GM21528 (cell line): ENCODE results near the gene C21orf58.

Experiments used
- ATAC-seq: cut with Tn5 transposase; IDR thresholded peaks from one replicate; pipeline ENCODE4 v1.9.1; 2021; ENCODE audit warnings: mild to moderate bottlenecking, moderate library complexity; ENCODE audit not compliant: unreplicated experiment, low FRiP score

The C21orf58 gene

DNA sequence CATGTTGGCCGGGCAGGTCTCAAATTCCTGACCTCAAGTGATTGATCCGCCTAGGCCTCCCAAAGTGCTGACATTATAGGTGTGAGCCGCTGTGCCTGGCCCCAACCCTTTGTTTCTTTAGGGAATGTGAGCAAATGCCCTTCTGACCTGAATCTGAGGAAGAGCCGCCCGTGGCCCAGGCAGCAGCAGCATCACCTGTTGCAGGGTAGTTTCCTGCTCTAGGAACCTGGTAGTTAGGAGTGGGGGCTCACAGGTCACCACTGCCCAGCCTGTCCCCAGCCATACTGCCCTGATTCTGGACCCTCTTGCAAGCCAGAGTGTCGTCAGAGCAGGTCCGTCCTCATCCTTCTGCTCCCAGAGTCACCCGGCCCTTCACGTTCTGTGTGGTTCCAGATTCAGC is 24.5 kb downstream of the C21orf58 start:
- no peak for ATAC-seq

- ATAC-seq, result no peak
Observed at GRCh38 chr21:46297338-46298271, 26.1 kb downstream of the C21orf58 start.

DNA sequence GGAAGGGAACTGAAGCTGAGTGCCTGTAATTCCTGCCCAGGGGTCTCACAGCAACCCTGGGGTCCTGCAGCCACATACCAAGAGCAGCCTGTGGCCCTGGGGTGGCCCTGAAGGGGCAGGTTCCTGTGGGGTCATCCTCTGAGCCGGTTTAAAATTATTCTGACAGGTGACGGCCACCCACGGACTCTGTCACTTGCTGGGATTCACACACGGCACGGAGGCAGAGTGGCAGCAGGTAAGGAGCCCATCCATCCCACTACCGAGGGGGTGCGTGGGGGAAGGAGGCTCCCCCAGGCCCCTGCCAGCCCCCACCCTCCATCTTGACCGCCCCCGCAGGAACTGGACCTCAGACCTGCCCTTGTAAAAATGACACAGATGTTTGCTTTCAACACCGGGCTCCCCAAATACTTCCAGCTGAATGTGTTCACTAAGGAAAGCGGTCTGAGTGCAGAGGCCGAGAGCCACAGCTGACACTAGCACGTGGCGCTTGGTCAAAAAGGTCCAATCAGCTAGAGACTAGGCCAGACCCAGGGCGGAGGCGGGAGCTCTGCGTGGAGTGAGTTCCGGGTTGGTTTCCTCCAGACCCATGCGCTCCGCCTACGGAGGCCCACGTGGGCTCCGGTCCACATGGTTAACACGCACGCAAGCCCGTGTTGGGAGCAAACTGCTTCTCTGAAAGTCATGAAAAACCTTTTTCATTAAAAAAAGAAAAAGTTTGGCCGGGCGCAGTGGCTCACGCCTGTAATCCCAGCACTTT is 27.5 kb downstream of the C21orf58 start:
- no peak for ATAC-seq

- ATAC-seq, result no peak
Observed at GRCh38 chr21:46295177-46295770, 28.4 kb downstream of the C21orf58 start.

DNA sequence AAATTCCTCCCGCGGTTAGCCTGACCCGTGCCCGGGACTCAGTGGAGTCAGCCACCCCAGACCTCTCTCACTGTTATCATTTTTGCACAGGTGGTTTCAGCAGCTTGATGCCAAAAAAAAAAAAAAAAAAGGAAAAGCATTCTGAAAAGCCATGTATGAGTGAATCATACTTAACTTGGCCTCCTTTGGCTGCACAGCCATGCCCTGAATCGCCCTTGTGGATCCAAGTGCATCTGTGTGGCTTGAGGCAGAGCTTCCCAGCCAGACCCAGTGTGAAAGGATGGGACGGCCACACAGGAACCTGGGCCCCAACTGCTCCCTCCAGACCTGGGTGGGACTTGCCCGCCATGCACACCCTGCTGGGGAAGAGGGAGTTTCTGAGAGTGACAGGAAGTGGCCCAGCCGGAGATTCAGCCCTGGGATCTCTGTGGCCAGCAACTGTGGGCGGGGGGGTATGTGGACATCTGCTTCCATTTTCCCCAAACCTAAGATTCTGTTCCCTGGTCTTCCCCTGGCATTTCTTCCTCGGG is 29.0 kb downstream of the C21orf58 start:
- ATAC-seq, result no peak

DNA sequence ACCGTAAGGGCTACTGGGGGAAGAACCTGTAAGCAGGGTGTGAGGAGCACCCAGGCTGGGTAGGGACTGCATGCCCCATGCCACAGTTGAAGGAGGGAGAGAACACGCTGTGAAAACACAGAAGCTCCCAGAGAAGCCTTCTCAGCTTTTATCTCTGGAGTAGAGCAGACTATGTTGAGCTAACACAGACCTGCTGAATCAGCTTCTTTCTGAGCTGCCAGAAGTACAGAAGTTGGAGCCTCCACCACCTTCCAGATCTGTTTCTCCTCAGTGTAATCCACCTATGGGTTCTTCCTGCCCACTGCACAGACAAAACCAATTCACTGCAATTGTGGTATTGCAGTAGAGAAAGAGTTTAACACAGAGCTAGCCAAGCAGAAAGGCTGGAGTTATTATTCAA is 32.1 kb downstream of the C21orf58 start:
- no peak for ATAC-seq

- no peak for ATAC-seq
Observed at GRCh38 chr21:46289655-46290179, 34.0 kb downstream of the C21orf58 start.

DNA sequence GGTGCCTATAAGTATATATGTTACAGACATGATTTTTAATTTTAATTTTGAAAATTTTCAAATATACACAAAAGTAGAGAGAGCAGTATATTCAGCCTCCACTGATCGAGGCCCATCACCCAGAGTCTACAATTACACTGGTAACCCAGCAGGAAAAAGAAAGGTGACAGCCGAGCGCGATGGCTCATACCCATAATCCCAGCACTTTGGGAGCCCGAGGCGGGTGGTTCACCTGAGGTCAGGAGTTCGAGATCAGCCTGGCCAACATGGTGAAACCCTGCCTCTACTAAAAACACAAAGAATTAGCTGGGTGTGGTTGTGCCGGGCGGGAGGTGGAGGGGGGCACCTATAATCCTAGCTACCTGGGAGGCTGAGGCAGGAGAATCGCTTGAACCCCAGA is 36.1 kb downstream of the C21orf58 start:
- ATAC-seq, result no peak

GRCh38 chr21:46286648-46287002 is 37.0 kb downstream of the C21orf58 start:
- no peak for ATAC-seq

GRCh38 chr21:46285761-46286647 is 37.7 kb downstream of the C21orf58 start, which contains the start of gene YBEY:
Gene YBEY (plus strand): TSS chr21:46286342. CDS start chr21:46286914, 572 bp downstream.
- peak; percentile 74 for ATAC-seq

- ATAC-seq, result no peak
Observed at GRCh38 chr21:46285206-46285661, 38.4 kb downstream of the C21orf58 start, which contains the start of gene MCM3AP. Gene MCM3AP (minus strand): TSS chr21:46285611. CDS start chr21:46285286, 325 bp downstream.

DNA sequence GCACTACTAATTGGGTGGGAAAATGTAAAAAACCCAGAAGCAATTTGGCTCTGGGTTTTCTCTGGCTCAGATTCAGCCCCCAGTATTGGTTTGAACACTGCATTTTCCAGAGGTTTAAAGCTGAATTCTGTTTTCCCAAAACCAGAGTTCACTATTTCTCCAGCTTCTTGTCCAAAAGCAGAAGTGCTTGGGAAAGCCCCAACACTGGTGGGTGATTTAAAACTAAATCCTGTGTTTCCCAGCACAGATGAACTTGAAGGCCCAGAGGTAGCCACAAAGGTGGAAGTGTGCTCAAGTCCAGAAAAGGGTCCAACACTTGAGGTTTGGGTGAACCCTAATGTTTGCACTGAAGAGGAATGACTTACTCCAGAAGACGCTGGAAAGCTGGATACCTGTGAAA is 38.9 kb downstream of the C21orf58 start:
- no peak for ATAC-seq

- no peak for ATAC-seq
Observed at GRCh38 chr21:46284077-46284644, 39.5 kb downstream of the C21orf58 start.

GRCh38 chr21:46274797-46275390 is 48.8 kb downstream of the C21orf58 start:
- no peak for ATAC-seq

DNA sequence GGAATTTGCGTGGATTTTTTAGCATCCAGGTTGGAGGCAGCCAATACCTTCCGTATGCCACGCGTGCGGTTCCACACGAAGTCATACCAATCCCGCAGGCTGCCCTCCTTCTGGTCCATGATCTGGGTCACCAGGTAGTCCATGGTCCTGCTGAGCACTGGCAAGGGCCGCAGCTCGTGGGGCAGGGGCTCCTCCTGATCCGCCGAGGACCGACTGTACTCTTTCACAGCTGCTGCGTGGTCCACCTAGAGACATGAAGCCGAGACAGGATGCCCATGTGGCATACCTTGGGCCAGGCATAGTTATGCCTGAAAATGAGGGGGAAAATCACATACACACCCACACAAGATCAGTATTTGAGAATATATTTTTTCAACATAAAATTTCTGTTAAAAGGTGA is 50.3 kb downstream of the C21orf58 start:
- no peak for ATAC-seq

- ATAC-seq, result no peak
Observed at GRCh38 chr21:46269466-46269865, 54.2 kb downstream of the C21orf58 start.

DNA sequence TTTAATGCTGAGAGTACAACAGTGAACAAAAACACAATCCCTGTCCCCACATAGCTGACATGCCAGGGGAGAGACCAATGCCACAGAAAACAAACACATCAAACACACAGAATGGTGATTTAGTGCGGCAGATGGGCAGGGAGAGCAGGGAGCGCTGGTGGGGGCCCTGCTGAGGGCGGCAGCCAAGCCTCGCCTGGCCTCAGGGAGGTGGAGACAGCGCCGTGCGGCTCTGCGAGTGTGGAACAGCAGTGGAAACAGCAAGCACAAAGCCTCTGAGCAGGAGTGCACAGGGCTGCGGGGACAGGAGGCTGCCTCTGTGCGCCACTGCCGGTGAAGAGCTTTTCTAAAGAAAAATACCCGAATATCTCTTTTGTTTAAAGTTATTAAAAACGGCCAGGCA is 55.3 kb downstream of the C21orf58 start:
- ATAC-seq, result no peak

DNA sequence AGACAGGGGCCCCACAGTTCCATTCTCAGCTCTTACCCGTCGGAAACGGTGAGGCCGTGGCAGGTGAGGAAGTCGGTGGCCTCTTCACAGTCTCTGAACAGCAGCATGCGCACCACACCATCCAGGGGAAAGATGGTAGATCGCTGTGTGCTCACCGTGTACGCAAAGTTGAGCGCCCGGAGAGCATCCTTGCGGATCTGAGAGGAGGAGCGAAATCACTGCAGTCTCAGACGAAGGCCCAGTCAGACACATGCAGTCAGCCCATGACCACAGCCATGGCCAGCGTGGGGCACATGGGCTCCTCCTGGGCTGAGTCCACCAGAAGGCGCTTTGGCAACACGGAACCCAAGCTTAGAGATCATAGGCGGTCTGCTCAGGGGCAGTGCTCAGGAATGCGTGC is 56.7 kb downstream of the C21orf58 start:
- no peak for ATAC-seq
